ENCODE results near the gene PATL2.

DNA sequence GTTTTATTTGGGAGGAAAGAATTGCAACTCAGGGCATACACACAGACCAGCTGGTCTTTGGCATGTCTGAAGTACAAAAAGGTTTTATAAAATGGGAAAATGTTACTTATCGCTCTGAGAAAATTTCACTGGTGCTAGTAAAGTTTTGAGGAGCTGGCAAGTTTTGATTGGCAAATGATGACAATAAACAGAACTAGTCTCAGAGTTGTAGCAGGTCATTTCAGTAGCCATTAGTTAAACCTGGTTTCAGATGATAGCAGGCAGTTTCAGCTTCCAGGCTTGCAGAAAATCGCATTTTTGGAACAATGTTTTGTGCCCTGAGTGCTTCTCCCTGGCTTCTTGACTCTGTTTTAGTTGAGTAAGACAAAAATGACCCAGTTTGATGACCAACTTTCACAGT lies 10.9 kb upstream of the PATL2 start:
- TF ChIP-seq, protein P1, sequence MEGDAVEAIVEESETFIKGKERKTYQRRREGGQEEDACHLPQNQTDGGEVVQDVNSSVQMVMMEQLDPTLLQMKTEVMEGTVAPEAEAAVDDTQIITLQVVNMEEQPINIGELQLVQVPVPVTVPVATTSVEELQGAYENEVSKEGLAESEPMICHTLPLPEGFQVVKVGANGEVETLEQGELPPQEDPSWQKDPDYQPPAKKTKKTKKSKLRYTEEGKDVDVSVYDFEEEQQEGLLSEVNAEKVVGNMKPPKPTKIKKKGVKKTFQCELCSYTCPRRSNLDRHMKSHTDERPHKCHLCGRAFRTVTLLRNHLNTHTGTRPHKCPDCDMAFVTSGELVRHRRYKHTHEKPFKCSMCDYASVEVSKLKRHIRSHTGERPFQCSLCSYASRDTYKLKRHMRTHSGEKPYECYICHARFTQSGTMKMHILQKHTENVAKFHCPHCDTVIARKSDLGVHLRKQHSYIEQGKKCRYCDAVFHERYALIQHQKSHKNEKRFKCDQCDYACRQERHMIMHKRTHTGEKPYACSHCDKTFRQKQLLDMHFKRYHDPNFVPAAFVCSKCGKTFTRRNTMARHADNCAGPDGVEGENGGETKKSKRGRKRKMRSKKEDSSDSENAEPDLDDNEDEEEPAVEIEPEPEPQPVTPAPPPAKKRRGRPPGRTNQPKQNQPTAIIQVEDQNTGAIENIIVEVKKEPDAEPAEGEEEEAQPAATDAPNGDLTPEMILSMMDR (IDR thresholded peaks at IDR 0.05), result no peak
- TF ChIP-seq POLR2A (IDR thresholded peaks at IDR 0.05), result no peak
